ENCODE results near the gene MCRIP2.
"Not testable (repeated sequence)": the region's sequence is repeated elsewhere in the genome, so short reads cannot be mapped to it uniquely, and the experiment has no call there.

Gene MCRIP2

DNA sequence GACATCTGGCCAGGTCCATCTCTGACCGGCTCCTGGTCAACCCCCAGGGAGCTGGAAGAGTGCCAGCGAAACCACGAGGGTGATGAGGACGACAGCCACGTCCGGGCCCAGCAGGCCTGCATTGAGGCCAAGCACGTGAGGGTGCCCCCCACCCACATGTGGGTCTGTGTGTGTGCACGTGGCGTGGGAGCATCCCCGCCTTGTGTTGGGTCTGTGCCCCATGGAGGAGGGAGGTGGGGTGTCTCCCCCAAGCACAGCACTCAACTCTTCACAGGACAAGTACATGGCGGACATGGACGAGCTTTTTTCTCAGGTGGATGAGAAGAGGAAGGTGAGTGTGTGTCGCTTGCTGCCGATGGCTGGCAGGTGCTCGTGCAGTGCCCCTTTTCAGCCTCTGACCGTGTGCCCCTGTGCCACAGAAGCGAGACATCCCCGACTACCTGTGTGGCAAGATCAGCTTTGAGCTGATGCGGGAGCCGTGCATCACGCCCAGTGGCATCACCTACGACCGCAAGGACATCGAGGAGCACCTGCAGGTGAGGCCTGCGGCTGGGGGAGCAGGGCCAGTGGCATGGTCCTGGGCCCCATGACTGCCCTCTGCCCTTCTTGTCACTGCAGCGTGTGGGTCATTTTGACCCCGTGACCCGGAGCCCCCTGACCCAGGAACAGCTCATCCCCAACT is 40.3 kb downstream of the MCRIP2 start:
- no peak for DNase-seq (ENCODE audit: low read depth)

DNA sequence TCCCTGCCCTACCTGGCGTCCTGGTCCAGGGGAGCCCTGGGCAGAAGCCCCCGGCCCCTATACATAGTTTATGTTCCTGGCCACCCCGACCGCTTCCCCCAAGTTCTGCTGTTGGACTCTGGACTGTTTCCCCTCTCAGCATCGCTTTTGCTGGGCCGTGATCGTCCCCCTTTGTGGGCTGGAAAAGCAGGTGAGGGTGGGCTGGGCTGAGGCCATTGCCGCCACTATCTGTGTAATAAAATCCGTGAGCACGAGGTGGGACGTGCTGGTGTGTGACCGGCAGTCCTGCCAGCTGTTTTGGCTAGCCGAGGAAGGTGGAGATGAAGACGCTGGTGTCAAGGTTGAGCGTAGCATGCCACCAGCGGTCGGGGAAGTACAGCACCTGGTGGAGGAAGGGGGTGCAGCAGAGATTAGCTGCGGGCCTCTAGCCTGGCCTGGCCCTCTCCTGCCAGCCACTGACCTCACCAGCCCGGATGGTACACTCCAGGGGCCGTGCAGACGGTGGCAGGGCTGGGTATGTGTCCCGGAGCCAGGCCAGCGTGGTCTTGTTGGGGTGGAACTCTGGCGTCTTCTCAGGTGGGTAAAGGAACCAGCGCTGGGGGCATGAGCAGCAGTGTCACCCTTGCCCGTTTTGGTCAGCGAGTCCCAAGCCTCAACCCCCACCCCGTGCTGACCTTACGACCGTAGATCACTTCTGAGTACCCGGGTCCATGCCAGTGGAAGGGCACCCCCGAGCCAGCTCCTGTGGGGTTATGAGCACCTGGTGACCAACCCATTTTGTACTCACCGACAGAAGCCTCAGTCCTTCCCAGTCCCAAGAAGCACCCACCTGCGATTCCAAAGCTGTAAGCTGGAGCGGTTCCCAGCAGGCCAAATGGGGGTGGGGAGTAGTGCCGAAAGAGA is 41.1 kb downstream of the MCRIP2 start:
- no peak for DNase-seq (ENCODE audit: low read depth)

GRCh38 chr16:683396-684070 is 41.9 kb downstream of the MCRIP2 start:
- DNase-seq (ENCODE audit: low read depth), result no peak

DNA sequence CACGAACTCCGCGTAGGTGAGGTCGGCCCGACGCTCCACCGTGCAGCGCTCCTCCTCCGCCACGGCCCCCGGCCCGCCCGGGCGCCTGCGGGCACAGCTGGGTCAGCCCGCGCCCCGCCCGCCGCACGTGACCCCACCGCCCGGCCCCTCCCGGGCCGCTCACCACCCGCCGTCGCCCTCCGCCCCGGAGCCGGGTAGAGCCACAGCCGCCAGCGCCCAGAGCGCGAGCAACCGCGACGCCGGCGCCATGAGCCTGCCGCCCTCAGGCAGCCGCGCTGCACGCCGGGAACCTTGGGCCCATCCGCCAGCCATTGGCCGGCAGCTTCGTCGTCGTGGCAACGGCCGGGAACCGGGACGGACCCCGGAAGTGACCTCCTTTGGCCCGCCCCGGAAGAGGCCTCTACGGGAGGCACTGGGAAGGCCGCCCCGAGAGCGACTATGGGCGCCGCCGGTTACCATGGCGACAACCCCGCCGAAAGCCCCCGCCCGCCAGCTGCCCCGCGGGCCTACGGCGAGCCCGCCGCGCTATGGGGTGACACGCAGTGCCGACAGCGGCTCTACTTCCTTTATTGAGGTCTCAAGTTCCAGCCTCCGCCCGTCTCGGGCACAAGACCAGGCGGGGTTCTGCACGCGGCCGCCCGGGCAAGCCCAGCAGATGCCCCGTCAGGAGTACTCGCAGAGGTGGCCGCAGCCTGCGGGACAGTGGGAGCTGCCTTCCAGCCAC is 42.6 kb downstream of the MCRIP2 start, which contains the start of gene JMJD8:
JMJD8 (minus strand) TSS at position 264 of the 724 bp plus-strand sequence; CDS start at position 249, 15 bp downstream.
- peak; percentile 97 for DNase-seq (ENCODE audit: low read depth)

DNA sequence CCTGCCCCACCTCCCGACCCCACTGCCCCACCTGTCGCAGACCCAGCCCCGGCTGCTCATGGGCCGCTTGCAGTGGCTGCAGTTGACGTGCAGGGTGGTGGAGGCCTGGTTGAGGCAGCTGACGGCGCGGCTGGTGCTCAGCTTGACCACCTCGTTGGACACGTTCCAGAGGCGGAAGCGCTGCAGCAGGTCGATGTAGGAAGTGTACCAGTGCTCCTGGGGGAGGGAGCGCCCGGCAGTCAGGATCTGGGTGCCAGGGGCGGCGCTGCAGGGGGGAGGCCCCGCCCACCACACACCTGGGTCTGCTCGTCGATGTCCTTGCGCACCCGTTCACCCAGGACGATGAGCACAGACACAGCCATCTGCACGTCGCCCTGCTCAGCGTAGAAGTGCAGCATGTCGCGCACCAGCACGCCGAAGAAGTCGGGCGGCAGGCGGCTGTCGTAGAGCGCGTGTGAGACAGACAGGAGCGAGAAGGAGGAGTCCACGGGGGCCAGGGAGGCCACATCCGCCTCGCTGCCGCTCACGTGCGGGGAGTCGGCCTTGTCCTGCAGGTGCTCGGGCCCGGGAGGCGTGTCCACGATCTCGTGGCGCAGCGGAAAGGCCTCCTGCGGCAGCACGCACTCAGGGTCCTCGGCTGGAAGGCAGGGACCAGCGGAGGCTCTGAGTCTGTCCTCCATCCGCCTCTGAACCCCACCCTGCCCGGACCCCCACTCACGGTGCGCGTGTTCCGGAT is 43.5 kb downstream of the MCRIP2 start:
- no peak for DNase-seq (ENCODE audit: low read depth)

GRCh38 chr16:685967-686366 is 44.3 kb downstream of the MCRIP2 start:
- DNase-seq (ENCODE audit: low read depth), result no peak

DNA sequence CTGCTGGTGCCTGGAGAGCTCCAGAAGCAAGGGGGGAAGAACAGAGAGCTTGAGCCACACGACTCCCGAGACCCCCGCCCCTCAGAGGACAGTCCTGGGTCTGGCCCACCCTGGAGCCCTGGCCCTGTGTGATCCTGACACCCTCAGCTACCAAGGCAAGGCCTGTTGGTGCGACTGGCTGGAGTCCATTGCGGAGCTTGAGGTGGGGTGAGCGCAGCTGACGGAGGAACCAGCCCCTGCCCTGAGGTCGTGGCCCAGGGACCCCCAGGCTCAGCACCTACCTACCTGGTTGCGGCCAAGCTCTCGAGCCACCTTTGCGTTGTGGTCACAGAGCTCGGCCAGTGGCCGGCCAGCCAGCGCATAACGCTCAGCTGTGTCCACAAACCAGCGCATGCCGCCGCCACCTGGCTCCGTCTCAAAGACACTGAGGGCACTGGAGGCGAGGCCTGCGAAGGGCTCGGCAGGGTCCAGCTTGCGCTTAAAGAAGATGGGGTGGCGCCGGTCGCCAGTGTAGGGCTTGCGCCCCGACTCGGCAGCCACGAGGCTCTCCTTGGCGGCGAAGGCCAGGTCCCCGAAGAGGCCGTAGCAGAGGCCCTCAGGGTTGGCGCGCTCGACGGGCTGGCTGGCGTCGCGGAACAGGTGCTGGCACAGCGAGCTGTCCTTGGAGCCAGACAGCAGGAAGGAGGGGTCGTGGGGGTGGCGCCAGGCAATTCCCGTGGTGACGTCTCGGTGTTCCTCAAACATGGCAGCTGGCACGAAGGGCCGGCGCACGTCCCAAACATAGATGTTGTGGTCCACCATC is 45.0 kb downstream of the MCRIP2 start:
- DNase-seq (ENCODE audit: low read depth), result no peak

DNA sequence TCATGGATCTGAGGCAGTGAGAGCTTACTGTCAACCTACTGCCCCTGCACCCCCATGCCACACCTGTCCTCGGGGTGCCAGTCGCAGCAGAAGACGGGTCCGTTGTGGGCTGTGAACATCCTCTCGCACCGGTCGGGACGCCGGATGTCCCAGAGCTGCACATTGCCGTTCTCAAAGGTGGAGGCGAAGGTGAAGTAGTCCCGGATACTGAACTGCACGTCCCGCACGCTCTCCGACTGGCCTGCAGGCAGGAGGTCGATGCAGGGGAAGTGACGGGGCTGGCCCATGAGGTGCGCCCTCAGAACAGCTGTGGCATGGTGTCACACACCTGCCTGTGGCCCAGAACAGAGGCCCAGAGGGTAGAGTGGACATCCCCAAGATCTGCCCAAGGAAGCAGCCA is 45.9 kb downstream of the MCRIP2 start:
- DNase-seq (ENCODE audit: low read depth), result no peak

DNA sequence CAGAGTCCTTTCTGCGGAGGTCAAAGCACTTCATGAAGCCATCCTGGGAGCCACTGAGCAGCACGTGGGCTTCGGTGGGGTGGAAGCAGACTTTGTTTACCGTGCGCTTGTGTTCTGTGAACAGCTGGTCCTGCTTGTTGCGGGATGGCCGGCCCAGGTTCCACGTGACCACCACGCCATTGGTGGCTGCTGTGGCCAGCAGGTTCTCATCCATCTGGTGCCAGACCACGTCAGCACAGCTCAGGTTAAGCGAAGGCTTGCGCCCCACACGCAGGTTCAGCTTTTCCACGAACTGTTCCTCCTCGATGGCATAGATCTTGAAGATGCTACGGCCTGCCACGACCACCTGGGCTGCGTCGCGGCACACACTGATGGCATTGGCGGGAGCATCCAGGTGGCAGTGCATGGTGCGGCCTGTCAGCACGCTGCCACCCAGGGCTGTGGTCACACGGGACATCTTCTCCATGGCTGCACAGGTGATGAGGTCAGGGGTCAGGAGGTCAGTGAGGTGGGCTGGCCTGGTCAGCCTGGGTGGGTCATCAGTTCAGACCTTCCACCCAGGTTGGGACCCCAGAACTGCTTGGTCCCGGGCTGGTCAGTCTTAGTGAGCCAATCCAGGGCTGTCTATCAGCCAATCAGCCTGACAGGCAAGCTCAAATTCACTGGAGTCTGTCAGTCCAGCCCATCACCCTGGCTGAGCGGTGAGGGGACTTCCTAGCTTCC is 47.7 kb downstream of the MCRIP2 start:
- no peak for DNase-seq (ENCODE audit: low read depth)

DNA sequence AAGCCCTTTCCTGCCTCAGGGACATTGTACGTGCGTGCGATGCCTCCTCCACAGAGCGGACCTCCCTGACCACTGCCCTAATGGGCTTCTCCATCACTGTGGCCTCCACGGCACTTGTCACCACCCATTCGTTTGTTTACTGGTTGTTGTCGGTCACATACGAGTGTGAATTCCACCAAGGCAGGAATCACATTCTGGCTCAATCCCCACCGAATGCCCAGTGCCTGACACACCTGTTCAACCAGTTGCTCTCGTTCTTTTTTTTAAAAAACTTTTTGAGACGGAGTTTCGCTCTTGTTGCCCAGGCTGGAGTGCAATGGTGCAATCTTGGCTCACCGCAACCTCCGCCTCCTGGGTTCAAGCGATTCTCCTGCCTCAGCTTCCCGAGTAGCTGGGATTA is 49.6 kb downstream of the MCRIP2 start:
- not testable (repeated sequence) for DNase-seq (ENCODE audit: low read depth)

- DNase-seq (ENCODE audit: low read depth), result no peak
Observed at GRCh38 chr16:692356-693108, 50.9 kb downstream of the MCRIP2 start.

DNA sequence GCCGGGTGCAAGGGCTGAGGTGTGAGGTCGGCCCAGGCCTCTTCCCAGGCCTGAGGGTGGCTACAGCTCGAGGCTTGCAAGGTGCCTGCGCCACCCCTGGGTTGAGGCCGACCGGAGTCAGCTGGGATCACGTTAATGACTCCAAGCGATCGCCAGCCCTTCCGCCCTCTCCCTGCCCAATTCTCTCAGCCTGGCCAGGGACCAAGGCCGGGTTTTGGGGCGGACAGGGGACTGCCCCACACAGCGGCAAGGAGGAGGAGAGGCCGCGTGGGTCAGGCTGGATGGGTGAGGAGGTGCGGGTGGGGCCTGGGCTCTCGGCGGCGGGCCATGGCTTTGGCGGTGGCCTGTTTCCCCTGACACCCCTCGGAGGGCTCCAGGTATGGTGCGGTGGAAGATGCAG is 51.7 kb downstream of the MCRIP2 start:
- no peak for DNase-seq (ENCODE audit: low read depth)

GRCh38 chr16:693766-694165 is 52.1 kb downstream of the MCRIP2 start:
- DNase-seq (ENCODE audit: low read depth), result no peak

DNA sequence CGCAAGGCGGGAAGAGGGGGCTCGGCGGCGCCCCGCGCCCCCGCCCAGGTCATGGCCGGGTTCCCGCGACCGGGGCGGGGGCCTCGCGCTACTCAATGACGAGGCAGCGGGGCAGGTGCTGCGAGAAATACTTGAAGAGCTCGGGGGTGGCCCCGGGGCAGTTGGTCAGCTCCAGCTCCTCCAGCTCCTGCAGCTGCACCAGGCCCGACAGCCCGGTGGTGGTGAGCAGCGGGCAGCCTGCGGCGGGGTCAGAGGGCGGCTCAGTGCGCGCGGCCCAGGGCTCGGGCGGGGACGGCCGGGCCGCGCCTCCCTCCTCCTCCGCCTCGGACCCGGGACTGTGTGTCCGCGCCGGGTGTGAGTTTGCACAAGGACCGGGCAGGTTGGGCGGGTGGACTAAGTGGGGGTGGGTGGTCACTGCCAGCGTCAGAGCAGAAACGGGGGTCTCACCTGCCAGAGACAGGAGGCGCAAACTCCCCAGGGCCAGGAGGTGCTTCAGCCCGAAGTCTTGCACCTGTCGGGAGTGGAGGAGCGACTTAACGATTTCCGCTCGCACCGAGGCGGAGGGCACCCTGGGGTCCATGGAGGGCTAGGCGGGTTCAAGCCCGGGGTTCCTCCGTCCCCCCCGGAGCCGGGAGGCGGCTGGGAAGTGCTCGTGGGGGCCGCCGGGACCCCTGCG is 52.7 kb downstream of the MCRIP2 start:
- no peak for DNase-seq (ENCODE audit: low read depth)

- no peak for DNase-seq (ENCODE audit: low read depth)
Observed at GRCh38 chr16:694863-695354, 53.3 kb downstream of the MCRIP2 start.

GRCh38 chr16:695355-696089 is 53.9 kb downstream of the MCRIP2 start:
- DNase-seq (ENCODE audit: low read depth), result peak; percentile 51
